Fibroblast of peridontal ligament (primary cell): ENCODE measurements around the gene GRK5.

ENCODE experiments used
- DNase-seq: peaks from one replicate; pipeline ENCODE4 v3.0.0-alpha.2; 2010; ENCODE audit errors: extremely low read depth

GRK5 gene

GRCh38 chr10:119478811-119479341, 271.5 kb downstream of the GRK5 start:
- no peak for DNase-seq

- DNase-seq = no peak
Measured at GRCh38 chr10:119479532-119479931, 272.2 kb downstream of the GRK5 start.

- peak; percentile 29 for DNase-seq
Measured at GRCh38 chr10:119480667-119481066, 273.3 kb downstream of the GRK5 start.

- DNase-seq = no peak
Measured at GRCh38 chr10:119481781-119482426, 274.5 kb downstream of the GRK5 start.

GRCh38 chr10:119483001-119483400, 275.6 kb downstream of the GRK5 start:
- no peak for DNase-seq

GRCh38 chr10:119483839-119484238, 276.5 kb downstream of the GRK5 start:
- DNase-seq = no peak

GRCh38 chr10:119488675-119489074, 281.3 kb downstream of the GRK5 start:
- no peak for DNase-seq

- DNase-seq = no peak
Measured at GRCh38 chr10:119489991-119490326, 282.6 kb downstream of the GRK5 start.

GRCh38 chr10:119491966-119492757, 284.8 kb downstream of the GRK5 start:
- peak; percentile 16 for DNase-seq

- DNase-seq = no peak
Measured at GRCh38 chr10:119493155-119493554, 285.8 kb downstream of the GRK5 start.

GRCh38 chr10:119494236-119495020, 287.1 kb downstream of the GRK5 start:
- peak; percentile 77 for DNase-seq

GRCh38 chr10:119495021-119495505, 287.7 kb downstream of the GRK5 start:
- peak; percentile 16 for DNase-seq

- no peak for DNase-seq
Measured at GRCh38 chr10:119495545-119495944, 288.2 kb downstream of the GRK5 start.

GRCh38 chr10:119496273-119496672, 288.9 kb downstream of the GRK5 start:
- no peak for DNase-seq

GRCh38 chr10:119497243-119497642, 289.9 kb downstream of the GRK5 start:
- DNase-seq = no peak

- DNase-seq = peak; percentile 15
Measured at GRCh38 chr10:119498889-119499676, 291.7 kb downstream of the GRK5 start.

- DNase-seq = no peak
Measured at GRCh38 chr10:119499677-119500002, 292.3 kb downstream of the GRK5 start.

GRCh38 chr10:119500123-119500795, 292.9 kb downstream of the GRK5 start:
- no peak for DNase-seq

- no peak for DNase-seq
Measured at GRCh38 chr10:119500821-119501220, 293.4 kb downstream of the GRK5 start.

GRCh38 chr10:119501690-119502089, 294.3 kb downstream of the GRK5 start:
- DNase-seq = no peak

GRCh38 chr10:119502209-119502608, 294.8 kb downstream of the GRK5 start:
- DNase-seq = no peak
